Brain pericyte (primary cell): ENCODE results near the gene FOXJ3.

Experiments
- DNase-seq: peaks from one replicate; pipeline ENCODE4 v3.0.0-alpha.2; 2012; ENCODE audit warnings: low read depth, low spot score

The FOXJ3 gene

DNA sequence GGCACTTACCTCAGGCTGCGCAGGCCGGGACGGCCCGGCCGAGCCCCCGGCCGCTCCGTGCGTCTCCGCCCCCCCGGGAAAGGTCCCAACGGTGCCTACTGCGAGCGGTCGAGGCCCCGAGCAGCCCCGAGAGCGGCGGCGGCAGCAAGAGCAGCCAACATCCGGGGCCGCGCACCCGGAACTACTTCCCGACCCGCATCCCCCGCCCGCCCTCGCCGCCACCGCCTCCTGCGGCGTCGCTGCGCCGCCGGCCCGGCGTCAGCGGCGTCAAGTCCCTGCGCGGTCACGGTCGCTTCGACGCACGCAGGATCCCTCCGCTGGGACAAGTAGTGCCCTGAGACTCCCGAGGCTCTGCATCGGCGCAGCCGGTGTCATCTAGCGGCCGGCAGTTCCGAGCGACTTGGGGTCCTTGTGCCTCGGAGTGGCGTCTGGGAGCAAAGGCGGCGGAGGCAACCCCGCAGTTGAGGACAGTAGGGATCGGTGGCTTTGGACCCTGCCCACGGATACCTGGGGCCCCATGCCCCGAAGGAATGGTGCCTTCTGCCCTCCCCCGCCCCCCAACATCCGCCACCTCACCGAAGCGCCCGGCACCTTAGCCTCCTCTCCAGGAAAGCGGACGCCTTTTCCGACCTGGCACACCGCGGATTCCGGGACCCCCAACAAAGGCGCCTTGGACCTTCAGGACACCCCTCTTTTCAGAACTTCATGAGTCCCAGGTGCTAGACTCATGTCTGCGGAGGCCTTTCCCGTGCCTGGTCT lies at the start of gene FOXJ3:
TSS of gene FOXJ3 (minus strand) at position 186 of the 759 bp plus-strand sequence. CDS start 24,142 bp downstream, outside the sequence.
- peak; percentile 59 for DNase-seq

DNA sequence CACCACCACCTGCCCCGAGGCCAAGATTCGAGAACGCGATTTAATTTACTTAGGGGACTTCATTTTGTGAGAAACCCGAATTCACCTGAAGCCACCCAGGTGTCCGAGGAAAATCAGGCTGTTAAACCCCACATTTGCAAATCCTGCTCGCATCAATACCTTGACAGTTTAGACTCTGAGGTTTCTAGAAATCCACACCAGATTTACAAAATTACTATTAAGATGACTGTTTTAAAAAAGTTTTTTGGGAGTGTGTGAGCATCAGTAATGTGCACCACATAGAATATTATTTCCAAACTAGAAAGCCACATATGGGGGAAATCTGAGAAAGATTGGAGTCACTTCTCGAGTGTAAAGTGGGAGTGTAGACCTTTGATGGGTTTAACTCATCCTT lies 46.2 kb upstream of the FOXJ3 start:
- DNase-seq, result no peak

DNA sequence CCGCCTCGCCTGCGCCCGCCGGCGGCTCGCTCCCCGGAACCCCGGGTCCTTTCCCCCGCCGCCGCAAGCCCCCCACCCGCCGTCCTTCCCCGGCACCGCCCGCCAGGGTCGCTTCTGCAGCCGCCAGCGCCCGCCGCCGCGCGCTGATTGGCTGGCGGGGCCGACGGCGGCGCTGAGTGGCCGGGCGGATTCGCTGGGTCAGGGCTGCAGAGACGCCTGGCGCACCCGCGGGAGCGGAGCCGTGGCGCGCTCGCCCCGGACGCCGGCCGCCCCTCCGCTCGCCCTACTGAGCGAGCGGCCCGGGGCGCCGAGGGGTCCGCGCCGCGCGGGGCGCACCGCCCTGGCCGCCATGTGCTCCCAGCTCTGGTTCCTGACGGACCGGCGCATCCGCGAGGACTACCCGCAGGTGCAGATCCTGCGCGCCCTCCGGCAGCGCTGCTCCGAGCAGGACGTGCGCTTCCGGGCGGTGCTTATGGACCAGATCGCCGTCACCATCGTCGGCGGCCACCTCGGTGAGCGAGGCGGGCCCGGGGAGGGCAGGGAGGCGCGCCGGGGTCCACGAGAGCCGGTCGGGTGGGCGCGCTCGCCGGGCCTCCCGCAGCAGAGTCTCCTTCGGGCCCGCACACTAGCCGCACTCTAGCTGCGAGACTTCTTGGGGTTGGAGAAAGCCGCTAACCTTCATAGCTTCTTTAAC lies 45.7 kb upstream of the FOXJ3 start, which contains the start of gene RIMKLA:
TSS of gene RIMKLA (plus strand) at position 207 of the 694 bp plus-strand sequence. CDS start at position 350, 143 bp downstream.
- no peak for DNase-seq

DNA sequence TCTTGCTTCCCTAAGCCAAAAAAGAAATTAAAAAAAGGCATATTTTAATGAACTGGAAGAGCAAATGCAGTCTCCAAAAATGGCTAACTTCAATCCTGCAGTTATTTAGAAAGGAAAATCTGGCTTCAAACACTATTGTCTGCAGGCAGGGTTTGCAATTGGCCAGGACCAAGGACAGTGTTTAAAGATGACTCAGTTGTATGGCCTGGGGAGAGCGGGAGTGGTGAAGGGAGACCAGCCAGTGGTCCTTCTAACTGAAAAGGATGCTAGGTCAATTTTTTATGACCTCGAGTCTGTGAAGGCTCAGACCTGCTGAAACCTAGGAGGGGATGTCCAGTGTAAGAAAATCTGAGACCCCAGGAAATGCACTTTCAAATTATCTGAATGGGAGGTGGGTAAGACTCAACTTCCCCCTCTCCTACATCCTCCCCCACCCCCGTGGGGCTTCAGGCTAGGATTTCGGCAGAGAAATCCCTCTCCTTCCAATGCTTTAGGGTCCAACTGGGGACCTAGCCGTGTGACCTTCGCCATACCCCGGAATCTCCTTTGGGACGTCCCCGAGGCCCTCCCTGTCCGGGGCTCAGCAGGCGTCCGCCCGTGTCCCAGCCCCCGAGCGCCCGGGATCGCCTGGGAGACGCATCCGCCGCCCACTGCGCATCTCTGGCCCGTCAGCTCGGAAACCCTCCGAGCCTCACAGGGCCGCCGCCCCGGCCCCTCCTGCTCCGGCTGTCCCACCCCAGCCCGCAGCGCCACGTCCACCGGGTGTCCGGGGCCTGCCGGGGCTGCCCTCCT lies 45.0 kb upstream of the FOXJ3 start:
- DNase-seq, result no peak

DNA sequence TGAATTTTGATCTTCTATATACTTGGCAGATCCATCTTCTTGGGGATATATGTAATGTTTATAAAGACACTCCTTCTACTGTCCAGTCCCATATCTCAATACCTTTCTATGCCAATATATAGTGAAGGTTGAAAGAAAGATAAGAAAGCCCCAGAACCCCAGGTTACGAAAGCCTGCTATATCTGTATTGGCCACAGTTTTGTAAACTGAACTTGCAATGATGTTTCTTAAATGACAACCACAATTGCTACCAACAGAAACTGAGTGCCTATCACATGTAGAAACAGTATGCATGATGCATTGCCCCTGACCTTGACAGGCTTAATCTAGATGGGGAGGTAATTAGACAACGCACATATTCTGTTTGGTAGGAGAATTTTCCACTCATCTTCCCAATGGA lies 37.8 kb upstream of the FOXJ3 start:
- DNase-seq, result no peak

DNA sequence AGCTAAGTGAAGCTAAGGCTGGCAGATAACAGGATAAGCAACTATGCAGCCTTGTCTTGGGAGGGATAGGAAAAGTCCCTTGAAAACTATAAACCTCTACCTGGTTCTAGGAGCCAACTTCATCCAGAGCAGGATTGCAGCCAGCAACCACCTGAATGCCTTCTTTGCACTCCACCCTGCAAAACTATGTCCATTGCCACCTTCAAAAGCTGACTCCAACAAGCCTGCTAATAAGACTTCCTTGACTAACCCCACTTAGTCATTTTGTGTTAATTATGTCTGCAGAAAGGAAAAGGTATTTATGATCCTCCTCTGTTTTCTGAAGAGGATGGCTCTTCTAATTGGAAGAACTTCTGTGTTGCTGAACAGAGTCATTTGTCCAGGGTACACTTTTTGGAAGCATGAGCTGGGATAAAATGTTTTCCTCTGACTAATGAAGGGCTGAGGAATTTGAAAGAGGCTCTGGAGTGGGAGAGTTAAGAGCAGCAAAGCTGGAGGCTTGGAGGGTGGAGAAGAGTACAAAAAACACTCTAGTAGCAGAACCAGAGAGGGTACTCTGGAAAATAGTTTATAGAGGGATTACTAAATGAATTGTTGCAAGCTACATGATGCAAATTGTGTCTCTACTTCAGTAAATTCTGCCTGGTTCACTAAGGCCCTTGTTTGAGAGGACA lies 36.0 kb upstream of the FOXJ3 start:
- DNase-seq, result no peak

DNA sequence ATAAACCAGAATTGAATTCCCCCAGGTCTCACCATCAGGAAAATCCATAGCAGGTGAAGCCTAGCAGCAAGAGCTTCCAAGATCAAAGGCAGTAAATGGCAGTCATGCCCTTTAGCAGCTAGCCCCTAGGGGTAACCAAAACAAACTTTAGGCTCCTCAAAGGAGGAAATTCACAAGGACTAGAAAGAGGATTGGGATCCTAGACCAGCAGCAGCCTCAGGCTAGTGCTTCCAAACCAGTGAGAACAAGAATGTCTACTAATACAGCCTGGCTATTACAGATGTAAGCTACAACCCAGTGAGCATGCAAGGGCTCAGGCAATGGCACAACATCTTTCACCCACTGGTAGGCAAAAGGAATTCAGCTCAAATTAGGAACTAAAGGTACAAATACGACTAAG lies 34.4 kb upstream of the FOXJ3 start:
- DNase-seq, result no peak

DNA sequence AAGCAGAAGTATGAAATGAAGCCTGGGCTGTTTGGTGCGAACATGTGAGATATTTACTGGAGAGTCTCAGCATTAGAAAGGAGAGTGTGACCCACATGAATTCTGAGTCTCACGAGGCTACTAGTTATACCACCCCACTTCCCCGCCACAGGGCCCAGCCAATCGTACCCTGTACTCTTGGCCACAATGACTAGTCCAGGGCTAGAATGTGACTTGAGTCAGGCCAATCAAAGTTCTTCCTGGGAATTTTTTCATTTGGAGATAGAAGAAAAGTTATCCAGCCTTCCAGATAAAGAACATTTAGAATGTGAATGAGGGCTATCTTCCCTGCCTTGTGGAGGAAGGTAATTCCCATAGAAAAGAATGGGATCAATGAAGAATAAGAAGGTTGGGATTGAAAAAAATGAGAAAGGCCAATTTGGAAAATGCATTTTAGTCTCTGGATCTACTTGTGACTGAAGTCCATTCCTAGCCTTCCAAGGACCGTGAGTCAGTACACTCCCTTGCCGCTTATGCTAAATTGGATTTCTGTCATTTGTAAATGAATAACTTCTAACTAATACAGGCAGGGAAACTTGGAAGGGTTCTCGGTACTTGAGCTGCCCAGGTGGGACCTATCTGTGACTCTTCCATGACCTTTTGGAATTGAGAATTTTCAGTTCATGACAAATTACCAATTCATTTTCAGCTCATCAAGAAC lies 33.2 kb upstream of the FOXJ3 start:
- DNase-seq, result no peak

DNA sequence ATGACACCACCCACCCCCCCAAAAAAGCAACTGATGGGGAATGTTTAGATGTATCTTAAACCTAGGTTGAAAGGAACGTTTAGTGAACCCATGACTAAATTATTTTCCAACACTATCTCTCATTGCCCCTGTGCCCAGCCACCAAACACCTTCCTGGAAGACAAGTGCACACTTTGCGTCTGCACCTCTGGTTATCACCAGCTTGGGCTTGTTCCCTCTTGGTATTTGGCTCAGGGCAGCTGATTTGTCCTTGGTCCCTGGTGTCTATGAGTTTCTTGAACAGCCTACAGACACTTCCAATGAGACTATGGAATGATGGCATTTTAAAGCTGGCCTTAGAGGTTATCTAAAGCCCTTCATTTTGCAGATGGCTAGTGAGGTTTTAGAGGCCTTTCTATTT lies 30.1 kb upstream of the FOXJ3 start:
- DNase-seq, result no peak

DNA sequence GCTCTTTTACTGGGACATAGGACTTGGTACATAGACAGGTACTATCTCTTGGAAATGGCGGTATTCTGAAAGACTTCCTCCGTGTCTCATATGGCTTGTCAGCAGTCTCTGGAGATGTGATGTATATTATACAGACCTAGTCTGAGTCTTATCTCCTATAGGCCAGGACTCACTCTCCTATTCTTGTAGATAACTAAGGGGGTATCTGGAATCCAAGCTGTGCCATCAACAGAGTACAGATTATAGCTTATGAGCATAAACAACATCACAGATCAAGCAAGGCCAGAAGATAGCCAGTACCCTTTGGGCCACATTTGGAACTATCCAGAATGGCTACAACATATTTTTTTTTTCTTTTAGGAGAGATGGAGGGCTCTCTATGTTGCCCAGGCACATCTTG lies 29.5 kb upstream of the FOXJ3 start:
- DNase-seq, result no peak

DNA sequence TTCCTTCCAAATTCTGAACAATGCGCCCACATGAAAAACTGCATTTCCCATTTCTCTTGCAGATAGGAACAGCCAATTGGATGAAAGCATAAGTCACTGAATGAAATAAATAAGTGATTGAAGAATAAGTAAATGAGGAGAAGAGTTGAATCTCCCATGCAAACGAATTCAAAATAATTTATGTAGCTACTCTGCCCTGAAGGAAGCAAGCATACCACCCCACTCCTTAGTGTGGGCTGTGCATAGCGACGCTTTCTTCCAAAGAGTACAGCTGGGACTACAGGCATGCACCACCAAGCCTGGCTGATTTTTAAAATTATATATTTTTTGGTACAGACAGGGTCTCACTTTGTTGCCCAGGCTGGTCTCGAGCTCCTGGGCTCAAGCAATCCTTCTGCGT lies 29.1 kb upstream of the FOXJ3 start:
- DNase-seq, result no peak

DNA sequence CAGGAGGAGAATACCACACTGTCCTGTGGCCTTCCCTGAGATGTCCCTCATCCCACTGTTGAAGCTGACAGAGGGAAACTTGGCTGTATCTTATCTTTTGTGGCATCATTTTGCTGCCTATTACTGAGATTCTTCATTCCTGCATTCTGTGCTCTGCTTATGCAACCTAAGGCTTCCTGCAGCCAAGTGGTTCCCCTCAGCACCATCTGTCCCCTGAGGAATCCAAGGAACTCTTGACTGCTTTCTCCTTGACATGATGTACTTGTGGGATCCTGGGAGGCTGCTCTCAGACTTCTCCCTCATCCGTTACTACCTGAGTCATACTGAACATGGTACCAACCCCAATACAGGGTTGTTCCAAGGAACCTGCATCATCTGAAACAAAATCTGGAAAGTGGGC lies 24.4 kb upstream of the FOXJ3 start:
- DNase-seq, result no peak

DNA sequence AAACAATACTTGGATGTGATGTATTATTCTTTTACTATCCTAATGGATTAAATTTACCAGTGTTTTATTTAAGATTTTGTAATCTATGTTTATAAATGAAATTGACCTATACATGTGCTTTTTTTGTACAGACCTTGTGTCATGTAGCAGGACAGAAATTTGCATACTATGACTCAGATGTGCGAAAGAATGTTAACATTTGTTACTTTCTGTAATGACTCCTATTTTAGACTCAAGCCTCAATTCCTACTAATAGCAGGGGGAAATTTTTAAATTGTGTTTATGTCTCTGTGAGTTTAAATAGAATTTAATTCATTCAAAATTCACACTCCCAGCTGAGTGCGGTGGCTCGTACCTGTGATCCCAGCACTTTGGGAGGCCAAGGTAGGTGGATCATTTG lies 23.8 kb upstream of the FOXJ3 start:
- no peak for DNase-seq

DNA sequence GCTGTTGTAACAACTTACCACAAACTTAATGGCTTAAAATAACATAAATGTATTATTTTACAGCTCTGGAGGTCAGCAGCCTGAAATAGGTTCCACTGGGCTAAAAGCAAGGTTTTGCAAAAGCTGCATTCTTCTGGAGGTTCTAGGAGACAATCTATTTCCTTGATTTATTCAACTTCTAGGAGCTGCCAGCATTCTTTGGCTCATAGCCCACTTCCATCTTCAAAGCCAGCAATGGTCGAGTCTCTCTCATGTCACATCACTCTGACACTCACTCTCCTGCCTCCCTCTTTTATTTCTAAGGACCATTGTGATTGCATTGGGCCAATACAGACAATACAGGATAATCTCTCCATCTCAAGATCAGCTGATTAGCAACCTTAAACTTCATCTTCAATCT lies 15.1 kb upstream of the FOXJ3 start:
- DNase-seq, result no peak

DNA sequence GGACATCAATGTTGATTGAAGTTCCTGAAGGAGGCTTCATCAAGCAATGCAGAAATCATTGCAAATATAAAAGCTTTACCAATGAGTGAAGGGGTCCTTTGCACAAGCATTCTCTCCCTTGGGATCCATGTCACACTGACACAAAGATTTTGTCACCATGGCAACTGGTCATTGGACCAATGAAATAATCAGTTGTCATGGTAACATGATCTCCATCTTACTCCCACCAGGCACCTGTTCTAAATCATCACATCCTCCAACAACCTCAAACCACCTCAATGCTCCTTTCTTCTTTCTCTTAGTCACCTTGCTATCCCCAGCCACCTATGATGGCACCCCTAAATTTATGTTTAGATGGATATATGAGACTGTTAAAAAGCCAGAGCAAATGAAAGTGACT lies 13.5 kb upstream of the FOXJ3 start:
- no peak for DNase-seq

DNA sequence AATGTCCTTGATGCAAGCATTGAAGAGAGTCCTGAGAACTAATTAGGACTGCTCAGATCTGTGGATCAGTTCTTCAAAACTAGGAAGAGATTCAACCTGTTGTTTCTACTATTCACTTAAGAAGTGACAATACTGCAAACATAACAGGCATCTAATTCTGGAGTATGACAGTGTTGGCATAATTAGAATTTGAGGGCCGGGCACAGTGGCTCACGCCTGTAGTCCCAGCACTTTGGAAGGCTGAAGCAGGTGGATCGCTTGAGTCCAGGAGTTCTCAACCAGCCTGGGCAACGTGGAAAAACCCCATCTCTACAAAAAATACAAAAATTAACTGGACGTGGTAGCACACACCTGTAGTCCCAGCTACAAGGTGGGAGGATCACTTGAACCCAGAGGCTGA lies 8.0 kb upstream of the FOXJ3 start:
- DNase-seq, result no peak

DNA sequence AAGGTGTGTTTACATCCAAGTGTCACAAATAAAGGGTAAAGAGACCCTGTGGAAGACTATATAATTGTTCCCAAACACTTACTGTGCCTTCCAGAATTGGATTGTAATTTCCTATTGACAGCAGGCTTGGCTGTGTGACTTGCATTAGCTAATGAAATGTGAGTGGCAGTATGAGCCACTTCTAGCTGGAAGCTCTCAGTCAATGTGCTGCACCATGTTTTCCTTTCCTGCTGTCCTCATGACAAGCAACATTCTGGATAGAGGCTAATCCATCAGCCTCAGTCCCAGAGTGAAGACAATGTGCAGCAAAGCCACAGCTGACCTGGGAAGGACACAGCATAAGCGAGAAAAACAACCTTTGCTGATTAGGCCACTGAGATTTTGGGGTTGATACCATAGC lies 5.9 kb upstream of the FOXJ3 start:
- DNase-seq, result no peak

DNA sequence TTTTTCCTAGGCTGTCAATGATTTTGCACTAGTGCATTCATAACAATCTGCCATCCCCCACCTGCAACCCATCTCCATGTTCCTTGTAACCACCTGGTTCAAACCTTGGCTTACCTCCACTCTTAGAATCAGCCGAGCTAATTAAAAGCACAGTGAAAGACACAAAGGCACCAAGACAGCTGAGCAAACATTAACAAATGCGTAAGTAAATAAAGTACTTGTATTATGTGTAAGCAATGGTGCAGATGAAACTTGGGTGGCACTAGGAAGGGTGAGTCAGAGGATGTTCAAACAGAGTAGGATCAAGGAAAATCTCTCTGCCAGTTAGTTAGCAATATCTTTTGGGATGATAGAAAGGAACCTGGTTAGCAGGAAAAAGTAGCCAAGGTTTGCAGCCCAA lies 5.1 kb upstream of the FOXJ3 start:
- DNase-seq, result no peak

DNA sequence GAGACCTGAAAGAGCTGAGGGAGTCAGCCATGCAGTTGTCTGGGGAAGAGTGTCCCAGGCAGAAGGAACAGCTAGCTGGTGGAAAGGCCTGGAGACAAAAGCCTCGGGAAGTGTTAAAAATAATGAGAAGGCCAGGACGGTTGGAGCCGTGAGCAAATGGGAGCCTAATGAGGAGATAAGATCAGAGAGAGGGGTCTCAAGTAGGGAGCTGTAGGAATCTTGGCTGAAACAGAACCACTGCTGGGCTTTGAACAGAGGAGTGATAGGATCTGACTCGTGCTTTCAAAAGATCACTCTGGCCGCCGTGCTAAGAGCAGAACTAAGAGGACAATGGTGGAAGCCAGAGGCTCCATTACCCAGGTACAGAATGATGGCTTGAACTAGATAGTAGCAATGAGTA lies 1.9 kb upstream of the FOXJ3 start:
- DNase-seq, result no peak

DNA sequence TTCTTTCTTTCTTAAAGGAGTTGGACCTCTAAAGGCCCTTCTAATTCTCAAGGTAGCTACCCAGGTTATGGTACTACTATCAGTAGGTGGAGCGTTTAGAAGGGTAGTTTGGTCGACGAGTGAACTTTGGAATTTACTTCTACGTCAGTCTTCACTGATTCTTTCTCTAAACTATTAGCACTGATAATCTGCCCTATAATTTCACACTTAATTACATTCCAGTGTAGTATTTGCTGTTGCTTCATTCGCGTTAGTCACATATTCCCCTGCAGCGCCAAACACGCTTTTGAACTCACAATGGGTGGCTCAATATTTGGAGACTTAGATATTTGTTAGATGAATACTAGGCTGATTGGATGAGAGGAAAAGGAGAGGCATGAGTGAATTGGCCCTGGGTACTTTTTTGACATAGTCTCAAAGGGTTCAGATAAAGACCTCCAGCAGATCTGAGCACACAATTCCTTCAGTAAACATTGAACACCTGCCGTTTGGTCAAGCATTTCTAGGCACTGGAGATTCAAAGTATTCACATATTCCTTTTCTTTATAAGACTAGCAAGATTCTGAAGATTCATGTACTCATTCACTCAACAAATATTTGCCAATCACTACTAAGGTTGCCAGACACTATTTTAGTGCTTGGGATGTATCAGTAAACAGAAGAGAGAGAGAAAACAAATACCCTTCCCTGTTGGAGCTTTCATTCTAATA lies 929 bp upstream of the FOXJ3 start:
- no peak for DNase-seq
